Body of pancreas (tissue), 4 donors: ENCODE measurements around the gene UCKL1. TPM values are rescaled to one million over a fixed set of nuclear protein-coding genes. Genes with fewer than 3 reads are reported as not detected.
A peak's percentile ranks its signal among the peaks of the same experiment; 100 is the strongest.

Experiments used
- ATAC-seq: fragments of 150-250 bp; one replicate; pipeline ENCODE4 v1.9.1; 2016
- DNase-seq, 4 donors: peaks; one replicate each; pipeline ENCODE4 v3.0.0-alpha.2; 2019
- H3K27ac ChIP-seq, 4 donors: fragments of 200-600 bp; sonication (generic); 1 replicate in 3 of 4; 2 replicates in 1 of 4; pipeline versions ENCODE4 v1.5.1 to v1.6.1; 2016 to 2019; ENCODE audit warnings: mild to moderate bottlenecking in 1 of 4, mixed read lengths in 1 of 4, moderate library complexity in 1 of 4
- H3K27me3 ChIP-seq, 2 donors: fragments of 200-600 bp; sonication (generic); one replicate each; pipeline ENCODE4 v1.6.0; 2016; ENCODE audit warnings: mild to moderate bottlenecking in 1 of 2
- H3K36me3 ChIP-seq, 2 donors: fragments of 200-600 bp; sonication (generic); replicated peaks in 1 of 2; 2 replicates each; pipeline ENCODE4 v1.5.1; 2016; ENCODE audit warnings: low read depth in 2 of 2; ENCODE audit not compliant: insufficient read depth in 1 of 2
- H3K4me1 ChIP-seq: fragments of 200-600 bp; sonication (generic); one replicate; pipeline ENCODE4 v1.6.0; 2016
- H3K4me3 ChIP-seq, 2 donors: fragments of 200-600 bp; sonication (generic); 1 replicate in 1 of 2; 2 replicates in 1 of 2; pipeline ENCODE4 v1.5.1; 2016 to 2019
- H3K9me3 ChIP-seq, 3 donors: fragments of 200-600 bp; sonication (generic); 1 replicate in 2 of 3; 2 replicates in 1 of 3; pipeline ENCODE4 v1.5.1; 2016
- POLR2A ChIP-seq, 3 donors: fragments of 450-650 bp; IDR thresholded peaks; one replicate each; pipeline ENCODE4 v1.6.1; 2016; ENCODE audit warnings: antibody characterized with exemption in 3 of 3, mild to moderate bottlenecking in 2 of 3
- WGBS, 2 donors: methylation state at CpG; one replicate each; pipeline ENCODE4 v1.1.5; 2017; 5-methylcytosine and 5-hydroxymethylcytosine counted together
- intact Hi-C: fragments of 100-400 bp; cut with DNase I; formaldehyde crosslinking; loops from one replicate; pipeline ENCODE4 v1.15.1; 2023
- total RNA-seq, 2 donors: library from RNA; depleted of rRNA; stranded (reverse); fragments of >200 nt; gene quantifications; one replicate each; pipeline ENCODE4 v1.1.0, GENCODE V29; 2016
- TF ChIP-seq, protein P1 (sequence below), 7 experiments: fragments of 450-650 bp in 4 of 7; fragments of 200-600 bp in 3 of 7; sonication (generic) in 3 of 7; IDR thresholded peaks; one replicate each; pipeline ENCODE4 v1.5.1; 2016 to 2019; ENCODE audit warnings: antibody characterized with exemption in 7 of 7

Gene UCKL1
- total RNA-seq, 2 donors from 2014 or later = 21.0 to 26.0 TPM

DNA sequence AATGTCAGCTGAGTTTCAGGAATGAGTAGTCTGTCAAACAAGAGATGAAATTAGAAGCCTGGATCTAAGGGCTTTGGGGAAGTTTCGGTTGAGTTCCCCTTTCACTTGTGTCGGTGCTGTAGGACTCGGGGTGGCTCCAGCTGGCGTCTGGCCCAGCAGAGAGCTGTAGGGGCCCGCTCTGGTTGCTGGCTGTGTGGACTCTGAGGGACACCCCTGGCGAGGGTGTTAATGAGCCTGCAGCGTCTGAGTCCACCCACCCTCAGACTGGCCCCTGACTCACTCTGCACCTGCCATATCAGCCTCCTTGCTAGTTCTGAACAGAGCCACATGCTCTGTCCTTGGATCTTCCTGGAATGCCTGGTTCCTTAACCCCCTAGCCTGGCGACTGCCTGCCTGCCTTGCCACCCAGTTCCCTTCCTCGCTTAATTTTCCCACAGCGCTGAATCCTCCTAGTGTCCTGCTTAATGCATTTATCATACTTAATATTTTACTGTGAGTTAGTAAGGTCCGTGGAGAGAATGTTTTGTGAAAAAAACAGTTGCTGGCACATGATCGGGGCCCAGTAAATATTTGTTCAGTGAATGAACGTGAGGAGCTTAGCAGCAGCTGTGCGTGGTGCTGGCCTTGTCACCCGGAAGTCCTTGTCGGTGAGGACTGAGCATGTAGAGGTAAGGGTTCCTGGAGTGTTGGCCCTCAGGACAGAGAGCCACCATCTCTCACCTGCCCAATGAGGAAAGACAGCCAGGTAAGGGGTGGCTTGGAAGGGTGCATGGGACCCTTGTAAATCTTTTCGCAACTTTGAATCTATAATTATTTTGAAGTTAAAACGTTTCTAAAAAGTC, 59.7 kb downstream of the UCKL1 start:
- H3K4me1 ChIP-seq = peaks cover 57% of the 10 kb centered on the region
- H3K9me3 ChIP-seq = no peaks in the 10 kb centered on the region
- peak overlapping the region; percentile 68 to 91 (median 88) for H3K27ac ChIP-seq
- ATAC-seq (peak; percentile 55), DNase-seq (peak; percentile 75 to 87 (median 84))
- TF ChIP-seq, protein P1, sequence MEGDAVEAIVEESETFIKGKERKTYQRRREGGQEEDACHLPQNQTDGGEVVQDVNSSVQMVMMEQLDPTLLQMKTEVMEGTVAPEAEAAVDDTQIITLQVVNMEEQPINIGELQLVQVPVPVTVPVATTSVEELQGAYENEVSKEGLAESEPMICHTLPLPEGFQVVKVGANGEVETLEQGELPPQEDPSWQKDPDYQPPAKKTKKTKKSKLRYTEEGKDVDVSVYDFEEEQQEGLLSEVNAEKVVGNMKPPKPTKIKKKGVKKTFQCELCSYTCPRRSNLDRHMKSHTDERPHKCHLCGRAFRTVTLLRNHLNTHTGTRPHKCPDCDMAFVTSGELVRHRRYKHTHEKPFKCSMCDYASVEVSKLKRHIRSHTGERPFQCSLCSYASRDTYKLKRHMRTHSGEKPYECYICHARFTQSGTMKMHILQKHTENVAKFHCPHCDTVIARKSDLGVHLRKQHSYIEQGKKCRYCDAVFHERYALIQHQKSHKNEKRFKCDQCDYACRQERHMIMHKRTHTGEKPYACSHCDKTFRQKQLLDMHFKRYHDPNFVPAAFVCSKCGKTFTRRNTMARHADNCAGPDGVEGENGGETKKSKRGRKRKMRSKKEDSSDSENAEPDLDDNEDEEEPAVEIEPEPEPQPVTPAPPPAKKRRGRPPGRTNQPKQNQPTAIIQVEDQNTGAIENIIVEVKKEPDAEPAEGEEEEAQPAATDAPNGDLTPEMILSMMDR (IDR thresholded peaks at IDR 0.05) = no peak
- TF ChIP-seq POLR2A (IDR thresholded peaks at IDR 0.05) = peak in 2 of 3 donors; percentile 65 to 69
- intact Hi-C loops = no loop called here
- H3K36me3 ChIP-seq = no peaks in the 10 kb centered on the region
- peak overlapping the region; percentile 28 to 34 for H3K4me3 ChIP-seq
- H3K27me3 ChIP-seq = no peaks in the 10 kb centered on the region
- WGBS, 2 donors = 3 to 12% methylated on average over 16 to 18 of the region's 18 CpGs

DNA sequence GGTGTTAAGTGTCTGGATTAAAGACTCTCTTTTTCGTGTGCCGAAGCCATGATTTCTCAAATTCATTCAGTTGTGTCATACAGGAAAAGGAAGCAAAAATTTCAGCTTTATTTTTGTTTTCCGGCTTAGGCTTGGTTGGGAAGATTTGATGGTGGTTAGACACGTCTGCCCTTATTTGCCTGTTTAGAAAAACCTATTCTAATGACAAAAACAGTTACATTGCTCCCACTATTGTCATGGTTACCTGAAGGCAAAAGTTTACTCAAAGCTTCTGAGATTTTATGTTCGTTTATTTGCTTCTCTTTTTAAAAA, 60.3 kb downstream of the UCKL1 start:
- peak overlapping the region; percentile 28 to 34 for H3K4me3 ChIP-seq
- H3K4me1 ChIP-seq = peaks cover 51% of the 10 kb centered on the region
- TF ChIP-seq POLR2A (IDR thresholded peaks at IDR 0.05) = no peak
- TF ChIP-seq, protein P1 (IDR thresholded peaks at IDR 0.05) = no peak
- 0 to 1% methylated on average over 5 of the region's 5 CpGs for WGBS, 2 donors
- DNase-seq (no peak), ATAC-seq (no peak)
- H3K9me3 ChIP-seq = no peaks in the 10 kb centered on the region
- H3K27me3 ChIP-seq = no peaks in the 10 kb centered on the region
- peak overlapping the region; percentile 68 to 91 (median 88) for H3K27ac ChIP-seq
- no peaks in the 10 kb centered on the region for H3K36me3 ChIP-seq
- intact Hi-C loops = no loop called here

DNA sequence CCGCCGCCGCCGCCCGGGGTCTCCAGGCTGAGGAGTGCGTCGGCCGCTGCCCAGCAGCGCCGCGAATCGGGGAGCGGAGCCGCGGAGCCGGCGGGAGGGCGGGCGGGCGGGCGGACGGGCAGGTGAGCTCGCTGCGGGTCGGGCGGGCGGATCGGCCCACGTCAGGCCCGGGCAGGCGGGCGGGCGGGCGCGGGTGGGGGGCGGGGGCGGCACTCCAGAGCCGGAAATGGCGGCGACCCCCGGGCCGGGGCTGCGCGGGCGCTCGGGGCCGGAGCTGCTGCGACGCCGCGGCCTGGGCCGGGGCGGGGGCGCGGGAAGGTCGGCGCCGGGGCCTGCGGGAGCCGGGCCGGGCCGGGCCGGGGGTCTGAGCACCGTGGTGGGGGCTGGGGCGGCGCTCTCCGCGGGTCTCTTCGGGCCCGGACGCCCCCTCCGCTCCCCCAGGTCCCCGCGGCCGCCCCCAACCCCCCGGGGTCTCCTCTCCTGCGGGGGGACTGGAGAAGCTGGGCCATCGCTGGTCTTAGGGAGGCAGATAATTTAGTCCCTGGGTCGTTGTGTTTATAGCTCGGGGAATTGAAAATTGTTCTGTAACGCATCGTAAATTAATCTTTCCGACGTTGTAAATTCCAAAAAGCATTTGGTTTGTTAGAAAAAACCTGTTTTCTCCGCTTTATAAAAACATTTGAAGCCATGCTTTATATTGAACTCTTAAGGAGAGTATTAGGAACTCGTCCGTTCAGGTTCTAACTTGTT, 60.8 kb downstream of the UCKL1 start:
- intact Hi-C loops = no loop called here
- H3K4me1 ChIP-seq = peaks cover 46% of the 10 kb centered on the region
- TF ChIP-seq POLR2A (IDR thresholded peaks at IDR 0.05) = no peak
- TF ChIP-seq, protein P1 (IDR thresholded peaks at IDR 0.05) = no peak
- no peaks in the 10 kb centered on the region for H3K36me3 ChIP-seq
- no peaks in the 10 kb centered on the region for H3K27me3 ChIP-seq
- peak overlapping the region; percentile 68 to 91 (median 88) for H3K27ac ChIP-seq
- ATAC-seq (no peak), DNase-seq (no peak)
- peak overlapping the region; percentile 28 to 34 for H3K4me3 ChIP-seq
- no peaks in the 10 kb centered on the region for H3K9me3 ChIP-seq
- WGBS, 2 donors = 0% methylated on average over 9 to 40 of the region's 87 CpGs

DNA sequence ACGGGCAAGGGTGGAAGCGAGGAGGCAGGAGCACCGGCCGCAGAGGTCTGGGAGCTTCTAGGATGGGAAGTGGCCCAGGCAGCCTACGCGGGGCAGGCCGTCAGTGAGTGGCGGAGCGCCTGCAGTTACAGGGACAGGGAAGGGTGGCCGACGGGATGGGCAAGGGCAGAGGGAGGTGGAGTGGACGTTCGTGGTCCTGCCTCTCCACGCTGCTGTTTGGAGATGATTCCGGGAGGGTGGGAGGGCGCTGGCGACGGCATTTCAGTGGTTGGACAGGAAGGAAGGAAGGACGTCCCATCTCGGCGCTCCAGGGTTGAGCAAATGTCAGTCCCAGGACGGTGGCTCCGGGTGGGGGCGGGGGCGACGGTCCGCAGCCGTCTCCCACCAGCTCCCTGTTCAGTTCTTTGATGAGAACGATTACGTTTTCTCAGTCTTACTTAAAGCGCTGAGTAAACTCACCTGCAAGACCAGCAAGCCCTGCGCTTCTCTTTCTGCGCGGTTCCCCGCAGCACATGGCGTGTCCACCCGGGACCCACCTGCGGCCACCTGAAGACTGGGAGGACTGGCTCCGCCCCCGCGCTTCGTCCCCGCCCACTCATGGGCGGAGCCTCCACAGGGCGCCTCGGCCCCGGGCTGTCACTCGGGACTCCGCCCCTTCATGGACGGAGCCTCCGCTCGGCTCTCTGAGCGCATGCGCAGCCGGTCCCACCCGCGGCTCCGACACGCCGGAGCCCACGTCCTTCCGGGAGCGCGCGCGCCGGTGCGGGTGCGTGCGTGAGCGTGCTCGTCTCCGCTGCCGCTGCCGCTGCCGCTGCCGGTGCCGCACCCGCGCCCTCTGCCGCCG, 61.6 kb downstream of the UCKL1 start, which contains the start of gene DNAJC5:
Gene DNAJC5 (plus strand): TSS at position 769 of the 844 bp plus-strand sequence. CDS start 33,220 bp downstream, outside the sequence.
- Histone ChIP-seq H3K4me3 (peak within 1 kb of the TSS; percentile 28 to 34), H3K27ac (peak within 1 kb of the TSS; percentile 68 to 91 (median 88)), H3K4me1 (peaks cover 41% of the 10 kb centered on the region), H3K27me3 (no peaks in the 10 kb centered on the region), H3K36me3 (peaks cover 0 to 6% of the 10 kb centered on the region in 2 donors), H3K9me3 (no peaks in the 10 kb centered on the region)
- WGBS, 2 donors = 0 to 1% methylated on average over 29 to 54 of the region's 82 CpGs
- ATAC-seq (peak; percentile 93), DNase-seq (peak; percentile 96 to 97 (median 96))
- peak in 1 of 3 donors; percentile 20 for TF ChIP-seq POLR2A (IDR thresholded peaks at IDR 0.05)
- TF ChIP-seq, protein P1 (IDR thresholded peaks at IDR 0.05) = no peak
- intact Hi-C loops = no loop called here
